GM20000 (cell line): ENCODE results near the gene ADGRG4.

Source experiments
- DNase-seq: peaks from one replicate; pipeline ENCODE4 v3.0.0; 2012; ENCODE audit warnings: low spot score
- CTCF ChIP-seq: IDR thresholded peaks from 2 replicates; pipeline ENCODE4 v1.5.1; 2012; ENCODE audit warnings: mild to moderate bottlenecking, control low read depth; ENCODE audit errors: extremely low read depth, missing control alignments

ADGRG4 gene

GRCh38 chrX:136304493-136304892 lies 3.7 kb downstream of the ADGRG4 start:
- no peak for TF ChIP-seq CTCF
- no peak for DNase-seq

- no peak for DNase-seq
- no peak for TF ChIP-seq CTCF
Measured at GRCh38 chrX:136306182-136306581, 5.4 kb downstream of the ADGRG4 start.

GRCh38 chrX:136307471-136307870 lies 6.7 kb downstream of the ADGRG4 start:
- no peak for DNase-seq
- TF ChIP-seq CTCF, result no peak

- no peak for TF ChIP-seq CTCF
- no peak for DNase-seq
Measured at GRCh38 chrX:136310411-136310810, 9.6 kb downstream of the ADGRG4 start.

- no peak for TF ChIP-seq CTCF
- no peak for DNase-seq
Measured at GRCh38 chrX:136318156-136318555, 17.4 kb downstream of the ADGRG4 start.

GRCh38 chrX:136318895-136319597 lies 18.3 kb downstream of the ADGRG4 start:
- DNase-seq, result no peak
- no peak for TF ChIP-seq CTCF

GRCh38 chrX:136319600-136319999 lies 18.8 kb downstream of the ADGRG4 start:
- DNase-seq, result no peak
- no peak for TF ChIP-seq CTCF
